SJCRH30 (cell line): ENCODE data around the gene LCN2. TPM values are rescaled to one million over a fixed set of nuclear protein-coding genes. Genes with fewer than 3 reads are reported as not detected.

Source experiments
- DNase-seq, 2 experiments: peaks; one replicate each; pipeline ENCODE4 v3.0.0-alpha.2; 2015 to 2020
- H3K27ac ChIP-seq: fragments of 250-450 bp; sonication (Bioruptor Pico); 2 replicates; pipeline ENCODE4 v1.5.1; 2020; ENCODE audit warnings: mild to moderate bottlenecking, moderate library complexity
- H3K27me3 ChIP-seq: fragments of 250-450 bp; sonication (Bioruptor Pico); 2 replicates; pipeline ENCODE4 v1.5.1; 2020; ENCODE audit warnings: mild to moderate bottlenecking, moderate library complexity
- H3K36me3 ChIP-seq: fragments of 250-450 bp; sonication (Bioruptor Pico); 2 replicates; pipeline ENCODE4 v1.5.1; 2020; ENCODE audit warnings: mild to moderate bottlenecking, moderate library complexity
- H3K4me1 ChIP-seq: fragments of 250-450 bp; sonication (Bioruptor Pico); 2 replicates; pipeline ENCODE4 v1.5.1; 2020; ENCODE audit warnings: mild to moderate bottlenecking, moderate library complexity
- H3K4me3 ChIP-seq: fragments of 250-450 bp; sonication (Bioruptor Pico); 2 replicates; pipeline ENCODE4 v1.5.1; 2020; ENCODE audit warnings: mild to moderate bottlenecking, moderate library complexity
- H3K9me3 ChIP-seq: fragments of 250-450 bp; sonication (Bioruptor Pico); replicated peaks from 2 replicates; pipeline ENCODE4 v1.5.1; 2020; ENCODE audit warnings: mild to moderate bottlenecking, moderate library complexity
- total RNA-seq: library from RNA; depleted of rRNA; stranded (reverse); fragments of >200 nt; shearing (Covaris generic); gene quantifications from 2 replicates; pipeline ENCODE4 v1.2.3, GENCODE V29; 2014; rRNA removed

LCN2 gene
- total RNA-seq, 1 experiment from 2014 or later, result not detected

DNA sequence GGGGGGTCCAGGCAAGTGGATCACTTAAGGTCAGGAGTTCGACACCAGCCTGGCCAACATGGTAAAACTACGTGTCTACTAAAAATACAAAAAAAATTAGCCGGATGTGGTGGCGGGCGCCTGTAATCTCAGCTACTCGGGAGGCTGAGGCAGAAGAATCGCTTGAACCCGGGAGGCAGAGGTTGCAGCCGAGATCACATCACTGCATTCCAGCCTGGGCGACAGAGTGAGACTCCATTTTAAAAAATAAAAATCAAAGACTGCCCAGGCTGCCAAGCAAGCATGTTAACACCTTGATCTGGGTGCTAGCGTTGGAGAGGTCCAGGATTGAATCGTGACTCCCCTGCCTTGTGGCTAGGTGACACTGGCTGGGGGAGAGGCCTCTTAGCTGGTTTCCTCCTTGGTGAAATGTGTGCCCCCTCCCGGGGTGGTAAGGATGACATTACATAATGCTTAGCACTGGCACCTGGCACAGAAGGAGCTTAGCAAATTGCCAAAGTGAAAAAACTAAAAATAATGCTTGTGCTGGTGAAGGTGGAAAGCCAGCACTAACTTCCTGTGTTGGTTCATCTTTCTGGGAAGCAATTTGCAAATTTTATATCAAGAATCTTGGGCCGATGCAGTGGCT lies 44.3 kb downstream of the LCN2 start:
- no peak overlapping the region for H3K27ac ChIP-seq
- H3K9me3 ChIP-seq, result no peaks in the 10 kb centered on the region
- no peak overlapping the region for H3K4me3 ChIP-seq
- peaks cover 4% of the 10 kb centered on the region; the same call in 1 of the 2 replicates for H3K4me1 ChIP-seq
- peaks cover 11% of the 10 kb centered on the region for H3K36me3 ChIP-seq
- no peaks in the 10 kb centered on the region for H3K27me3 ChIP-seq
- DNase-seq, result no peak

DNA sequence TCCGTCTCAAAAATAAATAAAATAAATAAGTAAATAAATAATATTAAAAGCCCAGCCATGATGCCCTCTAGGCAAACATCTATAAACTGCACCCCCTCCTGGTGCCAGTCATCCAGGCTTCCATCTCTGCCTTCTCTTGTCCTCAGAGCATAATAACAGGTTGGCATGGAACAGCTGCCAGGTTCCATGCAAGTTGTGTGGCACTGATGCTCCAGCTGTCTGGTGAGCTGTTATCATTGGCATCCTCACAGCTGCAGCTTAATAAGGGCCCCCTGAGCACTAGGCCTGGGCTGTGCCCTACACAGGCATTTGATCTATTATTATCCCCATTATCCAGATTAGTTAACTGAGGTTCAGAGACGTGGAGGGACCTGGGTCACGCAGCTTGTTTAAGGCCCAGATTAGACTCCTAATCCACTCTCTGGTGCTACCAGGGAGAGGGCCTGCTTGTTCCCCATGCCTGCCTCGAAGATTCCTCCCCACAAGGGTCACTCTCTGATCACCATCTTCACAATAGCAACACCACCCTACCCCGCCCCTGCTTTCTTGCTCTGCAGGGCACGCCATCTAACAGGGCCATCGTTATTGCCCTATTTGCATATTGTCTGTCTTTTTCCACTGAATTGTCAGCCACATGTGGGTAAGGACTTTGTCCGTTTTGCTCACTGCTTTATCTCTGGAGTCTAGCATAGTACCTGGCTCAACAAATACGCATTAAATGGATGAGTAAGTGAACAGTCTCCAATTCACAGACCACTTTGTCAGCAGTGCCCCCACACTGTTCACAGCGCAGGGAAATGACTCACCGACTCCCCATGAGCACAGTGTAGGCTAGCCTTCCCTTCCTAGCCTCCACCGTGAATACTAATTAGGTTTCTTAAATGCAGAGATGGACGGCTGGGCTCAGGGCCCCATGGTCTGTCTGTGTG lies 52.5 kb downstream of the LCN2 start:
- Histone ChIP-seq H3K27ac (no peak overlapping the region), H3K4me3 (no peak overlapping the region), H3K9me3 (no peaks in the 10 kb centered on the region), H3K4me1 (peaks cover 3% of the 10 kb centered on the region; the same call in 1 of the 2 replicates), H3K27me3 (peaks cover 15% of the 10 kb centered on the region; the same call in 1 of the 2 replicates), H3K36me3 (no peaks in the 10 kb centered on the region)
- DNase-seq, result no peak

DNA sequence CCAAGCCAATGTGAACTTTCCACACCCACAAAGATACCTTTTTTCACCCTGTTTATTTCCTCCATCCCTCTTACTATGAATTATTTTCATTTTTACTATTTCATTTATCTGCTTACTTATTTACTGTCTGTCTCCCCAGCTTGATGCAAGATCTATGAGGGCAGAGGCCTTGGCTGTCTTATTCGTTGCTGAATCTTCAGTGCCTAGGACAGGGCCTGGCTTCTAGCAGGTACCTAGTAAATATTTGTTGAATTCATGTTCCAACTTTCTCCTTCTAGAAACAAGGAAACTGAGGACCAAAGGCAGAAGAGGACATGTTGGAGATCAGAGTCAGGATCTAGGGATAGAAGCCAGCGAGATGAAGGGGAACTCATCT lies 53.4 kb downstream of the LCN2 start:
- Histone ChIP-seq H3K36me3 (no peaks in the 10 kb centered on the region), H3K27me3 (peaks cover 15% of the 10 kb centered on the region; the same call in 1 of the 2 replicates), H3K9me3 (no peaks in the 10 kb centered on the region), H3K4me1 (peaks cover 3% of the 10 kb centered on the region; the same call in 1 of the 2 replicates), H3K27ac (no peak overlapping the region), H3K4me3 (peak overlapping the region; percentile 68)
- DNase-seq, result no peak

Other genes with a start within 250 kb of the LCN2 start
- gene ST6GALNAC6, start 249.8 kb upstream of the LCN2 start, total RNA-seq, result 59.9 and 61.5 TPM in 2 replicates
- gene ST6GALNAC4, start 232.4 kb upstream of the LCN2 start, total RNA-seq, result 19.6 and 24.3 TPM in 2 replicates
- gene PIP5KL1, start 218.7 kb upstream of the LCN2 start, total RNA-seq, result 0.20 and 0.51 TPM in 2 replicates
- 44.7 and 46.4 TPM in 2 replicates for gene DPM2, start 211.6 kb upstream of the LCN2 start, total RNA-seq
- gene EEIG1, start 168.5 kb upstream of the LCN2 start, total RNA-seq, result 4.0 and 5.0 TPM in 2 replicates
- 8.5 and 9.0 TPM in 2 replicates for gene NAIF1, start 82.1 kb upstream of the LCN2 start, total RNA-seq
- 24.1 and 29.3 TPM in 2 replicates for gene SLC25A25, start 81.2 kb upstream of the LCN2 start, total RNA-seq
- gene PTGES2, start 21.7 kb upstream of the LCN2 start, total RNA-seq, result 53.8 and 56.7 TPM in 2 replicates
- gene BBLN, start 10.8 kb downstream of the LCN2 start, total RNA-seq, result 33.6 and 42.7 TPM in 2 replicates
- 72.6 and 85.2 TPM in 2 replicates for gene CIZ1, start 42.1 kb downstream of the LCN2 start, total RNA-seq
- 1.7 and 3.8 TPM in 2 replicates for gene DNM1, start 53.9 kb downstream of the LCN2 start, total RNA-seq
- 62.3 and 84.3 TPM in 2 replicates for gene GOLGA2, start 126.6 kb downstream of the LCN2 start, total RNA-seq
- 32.1 and 33.3 TPM in 2 replicates for gene SWI5, start 126.8 kb downstream of the LCN2 start, total RNA-seq
- 30.2 and 36.9 TPM in 2 replicates for gene TRUB2, start 173.0 kb downstream of the LCN2 start, total RNA-seq
- 38.7 and 40.3 TPM in 2 replicates for gene COQ4, start 173.4 kb downstream of the LCN2 start, total RNA-seq
- gene SLC27A4, start 191.1 kb downstream of the LCN2 start, total RNA-seq, result 27.7 and 28.0 TPM in 2 replicates
- gene URM1, start 221.9 kb downstream of the LCN2 start, total RNA-seq, result 74.2 and 77.5 TPM in 2 replicates